ENCODE results near the gene HES4. TPM values are rescaled to one million over a fixed set of nuclear protein-coding genes. Genes with fewer than 3 reads are reported as not detected.
A peak's percentile ranks its signal among the peaks of the same experiment; 100 is the strongest.

HES4 gene
- total RNA-seq, 1 donor from 2014 or later: 37.6 TPM

DNA sequence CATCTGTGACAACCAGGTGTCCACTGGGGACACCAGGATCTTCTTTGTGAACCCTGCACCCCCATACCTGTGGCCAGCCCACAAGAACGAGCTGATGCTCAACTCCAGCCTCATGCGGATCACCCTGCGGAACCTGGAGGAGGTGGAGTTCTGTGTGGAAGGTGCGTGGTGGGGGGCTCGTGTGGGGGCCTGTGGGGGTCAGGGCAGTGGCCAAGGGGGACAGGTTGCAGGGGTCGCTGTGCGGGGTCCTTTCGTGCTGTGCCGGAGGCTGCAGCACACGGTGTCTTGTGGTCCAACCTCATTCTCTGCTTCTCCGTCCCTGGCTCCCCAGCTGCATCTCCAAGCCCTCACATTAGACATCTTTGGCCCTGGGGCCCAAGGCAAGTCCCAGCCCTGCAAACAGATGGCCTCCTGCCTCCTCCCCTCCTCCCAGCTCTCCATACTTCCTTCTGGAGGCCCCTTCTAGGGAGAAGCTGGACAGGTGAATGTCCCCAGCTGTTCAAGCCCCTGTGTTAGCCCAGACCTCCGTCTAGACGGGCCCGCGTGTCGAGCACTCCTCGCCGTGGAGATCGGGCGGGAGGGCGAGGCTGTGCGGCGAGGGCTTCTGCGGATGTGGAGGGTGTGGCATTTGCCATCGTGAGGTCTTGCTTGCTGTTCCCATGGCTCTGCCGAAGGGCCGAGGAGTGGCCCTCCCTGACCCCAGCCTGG lies 22.6 kb upstream of the HES4 start:
- Mint-ChIP-seq H3K4me1 (ENCODE audit: unreplicated experiment) (peaks cover 14% of the 10 kb centered on the region), H3K9me3 (no peaks in the 10 kb centered on the region), H3K36me3 (no peaks in the 10 kb centered on the region), H3K27me3 (no peaks in the 10 kb centered on the region), H3K4me3 (peak overlapping the region; percentile 80), H3K27ac (peak overlapping the region; percentile 85)
- TF ChIP-seq, protein P1, sequence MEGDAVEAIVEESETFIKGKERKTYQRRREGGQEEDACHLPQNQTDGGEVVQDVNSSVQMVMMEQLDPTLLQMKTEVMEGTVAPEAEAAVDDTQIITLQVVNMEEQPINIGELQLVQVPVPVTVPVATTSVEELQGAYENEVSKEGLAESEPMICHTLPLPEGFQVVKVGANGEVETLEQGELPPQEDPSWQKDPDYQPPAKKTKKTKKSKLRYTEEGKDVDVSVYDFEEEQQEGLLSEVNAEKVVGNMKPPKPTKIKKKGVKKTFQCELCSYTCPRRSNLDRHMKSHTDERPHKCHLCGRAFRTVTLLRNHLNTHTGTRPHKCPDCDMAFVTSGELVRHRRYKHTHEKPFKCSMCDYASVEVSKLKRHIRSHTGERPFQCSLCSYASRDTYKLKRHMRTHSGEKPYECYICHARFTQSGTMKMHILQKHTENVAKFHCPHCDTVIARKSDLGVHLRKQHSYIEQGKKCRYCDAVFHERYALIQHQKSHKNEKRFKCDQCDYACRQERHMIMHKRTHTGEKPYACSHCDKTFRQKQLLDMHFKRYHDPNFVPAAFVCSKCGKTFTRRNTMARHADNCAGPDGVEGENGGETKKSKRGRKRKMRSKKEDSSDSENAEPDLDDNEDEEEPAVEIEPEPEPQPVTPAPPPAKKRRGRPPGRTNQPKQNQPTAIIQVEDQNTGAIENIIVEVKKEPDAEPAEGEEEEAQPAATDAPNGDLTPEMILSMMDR (conservative IDR thresholded peaks at IDR 0.05): no peak
- DNase-seq (ENCODE audit: extremely low spot score, unreplicated experiment): no peak

DNA sequence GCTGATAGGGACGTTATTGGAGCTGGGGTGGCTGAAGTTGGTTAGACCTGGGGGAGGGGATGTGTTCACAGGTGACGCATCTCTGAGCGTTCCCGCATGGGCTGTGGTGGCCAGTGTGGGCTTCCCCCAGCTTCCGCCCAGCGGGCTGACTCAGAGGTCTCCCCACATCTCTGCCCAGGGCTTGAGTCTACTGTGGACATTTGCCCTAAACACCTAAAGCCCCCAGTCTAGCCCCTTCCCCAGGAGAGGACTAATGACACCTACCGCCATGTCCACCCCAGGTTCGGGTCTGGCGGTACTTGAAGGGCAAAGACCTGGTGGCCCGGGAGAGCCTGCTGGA lies 22.0 kb upstream of the HES4 start:
- peaks cover 19% of the 10 kb centered on the region for H3K4me1 Mint-ChIP-seq (ENCODE audit: unreplicated experiment)
- peak overlapping the region; percentile 80 for H3K4me3 Mint-ChIP-seq
- H3K9me3 Mint-ChIP-seq: no peaks in the 10 kb centered on the region
- no peaks in the 10 kb centered on the region for H3K36me3 Mint-ChIP-seq
- DNase-seq (ENCODE audit: extremely low spot score, unreplicated experiment): no peak
- TF ChIP-seq, protein P1 (conservative IDR thresholded peaks at IDR 0.05): no peak
- H3K27me3 Mint-ChIP-seq: no peaks in the 10 kb centered on the region
- no peak overlapping the region for H3K27ac Mint-ChIP-seq

DNA sequence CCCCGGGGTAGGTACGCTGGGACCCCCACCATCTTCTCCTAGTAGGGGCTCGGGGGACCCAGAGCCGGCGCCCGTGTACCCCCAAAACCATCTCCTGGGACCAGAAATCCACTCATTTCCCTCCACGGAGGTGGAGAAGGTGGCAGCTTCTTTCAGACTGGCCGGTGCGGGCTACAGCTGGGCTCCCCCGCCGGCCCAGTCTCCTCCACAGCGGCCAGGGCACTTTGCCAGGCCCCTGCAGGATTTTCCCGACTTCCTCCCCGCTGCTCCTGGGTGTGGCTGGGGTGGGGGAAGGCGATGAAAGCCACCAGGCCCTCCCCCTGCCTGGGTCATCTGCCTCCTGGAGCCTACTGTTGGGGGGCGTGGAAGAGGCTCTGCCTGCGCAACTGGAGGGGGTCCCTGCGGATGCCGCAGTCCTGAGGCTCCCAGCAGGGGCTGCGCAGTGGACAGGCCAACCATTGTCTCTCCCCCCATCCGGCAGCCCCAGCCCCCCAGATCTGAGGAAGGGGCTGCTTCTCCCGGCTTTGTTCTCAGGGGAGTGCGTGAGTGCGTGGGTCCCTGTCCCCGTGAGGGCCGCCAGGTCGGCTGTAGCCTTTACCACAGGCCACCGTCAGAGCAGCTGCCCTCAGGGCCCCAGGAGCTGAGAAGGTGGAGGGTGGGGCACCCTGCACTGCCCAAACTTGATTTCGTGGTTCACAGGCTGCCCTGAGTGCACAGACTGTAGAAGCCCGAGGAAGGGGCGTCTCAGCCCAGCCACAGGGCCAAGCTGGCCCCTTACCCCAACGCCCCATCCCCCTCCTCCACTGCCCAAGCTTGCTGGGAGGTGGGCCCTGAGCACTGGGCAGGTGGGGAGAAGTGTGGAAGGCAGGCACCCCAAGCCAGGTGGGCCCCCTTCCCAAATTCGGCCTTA lies 21.4 kb upstream of the HES4 start:
- TF ChIP-seq, protein P1 (conservative IDR thresholded peaks at IDR 0.05): no peak
- no peak for DNase-seq (ENCODE audit: extremely low spot score, unreplicated experiment)
- peaks cover 19% of the 10 kb centered on the region for H3K4me1 Mint-ChIP-seq (ENCODE audit: unreplicated experiment)
- H3K27me3 Mint-ChIP-seq: no peaks in the 10 kb centered on the region
- peak overlapping the region; percentile 69 for H3K27ac Mint-ChIP-seq
- H3K4me3 Mint-ChIP-seq: peak overlapping the region; percentile 80
- no peaks in the 10 kb centered on the region for H3K36me3 Mint-ChIP-seq
- no peaks in the 10 kb centered on the region for H3K9me3 Mint-ChIP-seq

DNA sequence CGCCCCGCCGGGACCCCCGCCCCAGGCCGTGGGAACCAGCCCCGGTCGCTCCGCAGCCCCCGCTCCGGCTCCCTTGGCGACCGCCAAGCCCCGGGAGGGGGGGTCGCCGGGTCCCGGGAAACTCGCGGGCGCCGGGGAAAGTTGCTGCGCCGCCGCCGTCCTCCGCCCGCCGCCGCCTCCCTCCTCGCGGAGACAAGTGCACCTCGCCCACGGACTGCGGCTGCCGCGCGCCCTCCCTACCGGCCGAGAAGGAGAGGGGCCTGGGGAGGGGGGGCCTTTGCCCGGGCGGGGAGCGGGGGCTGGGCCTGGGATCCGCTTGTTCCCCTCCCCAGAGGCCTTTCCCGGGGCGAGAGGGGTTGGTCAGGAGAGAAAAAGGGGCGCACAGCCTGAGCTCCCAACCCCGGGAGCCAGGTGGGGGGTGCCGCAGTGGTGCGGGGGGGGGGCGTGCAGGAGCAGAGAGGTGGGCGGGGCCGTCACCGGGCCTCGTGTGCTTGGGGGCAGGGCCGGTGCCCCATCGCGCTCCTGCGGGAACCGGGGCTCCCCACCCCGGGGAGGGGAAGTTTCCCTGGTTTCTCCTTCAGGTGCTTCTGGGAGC lies 20.6 kb upstream of the HES4 start:
- Mint-ChIP-seq H3K4me1 (ENCODE audit: unreplicated experiment) (peaks cover 15% of the 10 kb centered on the region), H3K27me3 (no peaks in the 10 kb centered on the region), H3K4me3 (peak overlapping the region; percentile 80), H3K9me3 (no peaks in the 10 kb centered on the region), H3K36me3 (no peaks in the 10 kb centered on the region), H3K27ac (no peak overlapping the region)
- TF ChIP-seq, protein P1 (conservative IDR thresholded peaks at IDR 0.05): no peak
- DNase-seq (ENCODE audit: extremely low spot score, unreplicated experiment): no peak

DNA sequence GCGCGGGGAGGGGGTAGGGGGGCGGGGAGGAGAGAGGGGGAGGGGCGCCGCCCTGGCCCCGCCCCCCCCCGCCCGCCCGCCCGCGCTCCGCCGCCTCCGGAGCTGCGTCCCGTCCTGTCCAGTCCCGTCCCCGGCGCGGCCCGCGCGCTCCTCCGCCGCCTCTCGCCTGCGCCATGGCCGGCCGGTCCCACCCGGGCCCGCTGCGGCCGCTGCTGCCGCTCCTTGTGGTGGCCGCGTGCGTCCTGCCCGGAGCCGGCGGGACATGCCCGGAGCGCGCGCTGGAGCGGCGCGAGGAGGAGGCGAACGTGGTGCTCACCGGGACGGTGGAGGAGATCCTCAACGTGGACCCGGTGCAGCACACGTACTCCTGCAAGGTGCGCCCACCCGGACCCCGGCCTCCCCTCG lies 20.1 kb upstream of the HES4 start, which contains the start of gene AGRN:
Gene AGRN (plus strand): TSS at position 121 of the 405 bp plus-strand sequence. CDS start 53 bp downstream, at position 174.
- Mint-ChIP-seq H3K4me3 (peak within 1 kb of the TSS; percentile 80), H3K9me3 (no peaks in the 10 kb centered on the region), H3K4me1 (ENCODE audit: unreplicated experiment) (peaks cover 15% of the 10 kb centered on the region), H3K27ac (peak within 1 kb of the TSS; percentile 69), H3K27me3 (no peaks in the 10 kb centered on the region), H3K36me3 (no peaks in the 10 kb centered on the region)
- no peak for DNase-seq (ENCODE audit: extremely low spot score, unreplicated experiment)
- TF ChIP-seq, protein P1 (conservative IDR thresholded peaks at IDR 0.05): no peak

Data from type B pancreatic cell (in vitro differentiated cells).